Natural killer cell (primary cell): ENCODE results near the gene APOA5. TPM values are rescaled to one million over a fixed set of nuclear protein-coding genes. Genes with fewer than 3 reads are reported as not detected.

ENCODE experiments used
- ATAC-seq, 3 donors: fragments of 150-1000 bp in 2 of 3; fragments of 200-7000 bp in 1 of 3; cut with Tn5 transposase; 1 replicate in 1 of 3; 2 replicates in 2 of 3; pipeline ENCODE4 v1.10.0; 2021; ENCODE audit warnings: mild to moderate bottlenecking in 2 of 3, moderate library complexity in 2 of 3
- DNase-seq, 2 donors: peaks; one replicate each; pipeline versions ENCODE4 v3.0.0 to v3.0.0-alpha.2; 2013 to 2021; ENCODE audit warnings: mixed read lengths in 1 of 2
- H3K27ac ChIP-seq: one replicate; pipeline ENCODE4 v1.5.1; 2013; ENCODE audit warnings: mild to moderate bottlenecking, low read length
- H3K27me3 ChIP-seq: one replicate; pipeline ENCODE4 v1.6.1; 2013; ENCODE audit warnings: low read length; ENCODE audit not compliant: control insufficient read depth, insufficient read depth
- H3K36me3 ChIP-seq: one replicate; pipeline ENCODE4 v1.6.1; 2013; ENCODE audit warnings: low read length; ENCODE audit not compliant: control insufficient read depth, insufficient read depth
- H3K4me1 ChIP-seq: one replicate; pipeline ENCODE4 v1.6.1; 2013; ENCODE audit warnings: low read length; ENCODE audit not compliant: control insufficient read depth, insufficient read depth
- H3K4me3 ChIP-seq: one replicate; pipeline ENCODE4 v1.5.1; 2013; ENCODE audit warnings: low read length
- H3K9me3 ChIP-seq: one replicate; pipeline ENCODE4 v1.6.1; 2013; ENCODE audit warnings: low read length; ENCODE audit not compliant: control insufficient read depth, insufficient read depth
- H3K27ac Mint-ChIP-seq, 2 donors: one replicate each; pipeline ENCODE4 v1.8.0; 2022; ENCODE audit warnings: mild to moderate bottlenecking in 2 of 2, mixed read lengths in 2 of 2, moderate library complexity in 1 of 2
- H3K27me3 Mint-ChIP-seq, 2 donors: one replicate each; pipeline ENCODE4 v1.8.0; 2022; ENCODE audit warnings: low read depth in 2 of 2, mixed read lengths in 2 of 2
- H3K36me3 Mint-ChIP-seq: one replicate; pipeline ENCODE4 v1.8.0; 2022; ENCODE audit warnings: mixed read lengths
- H3K4me1 Mint-ChIP-seq, 2 donors: one replicate each; pipeline ENCODE4 v1.8.0; 2022; ENCODE audit warnings: mixed read lengths in 2 of 2
- H3K4me3 Mint-ChIP-seq: one replicate; pipeline ENCODE4 v1.8.0; 2022; ENCODE audit warnings: mild to moderate bottlenecking, moderate library complexity, mixed read lengths
- H3K9me3 Mint-ChIP-seq, 2 donors: one replicate each; pipeline ENCODE4 v1.8.0; 2022; ENCODE audit warnings: mixed read lengths in 2 of 2
- WGBS: methylation state at CpG from one replicate; pipeline ENCODE4 v1.1.7; 2013; ENCODE audit warnings: missing lambda C conversion rate; ENCODE audit not compliant: insufficient coverage; 5-methylcytosine and 5-hydroxymethylcytosine counted together
- intact Hi-C: fragments of 100-400 bp; cut with micrococcal nuclease; formaldehyde crosslinking; loops from one replicate; pipeline ENCODE4 v1.14.2; 2022
- total RNA-seq, 4 donors: library from RNA; stranded (reverse); fragments of 120-200 nt in 1 of 4; gene quantifications; one replicate each; pipeline versions ENCODE4 v1.2.3 to v1.2.4, GENCODE V29; 2013 to 2022
- TF ChIP-seq, protein P1 (sequence below): fragments of 200-600 bp; IDR thresholded peaks from one replicate; pipeline ENCODE4 v1.8.0; 2022; ENCODE audit warnings: antibody characterized with exemption

Gene APOA5
- total RNA-seq, 3 donors from 2014 or later (not counting 1 experiment from before 2014, with no cell fraction given), result not detected

DNA sequence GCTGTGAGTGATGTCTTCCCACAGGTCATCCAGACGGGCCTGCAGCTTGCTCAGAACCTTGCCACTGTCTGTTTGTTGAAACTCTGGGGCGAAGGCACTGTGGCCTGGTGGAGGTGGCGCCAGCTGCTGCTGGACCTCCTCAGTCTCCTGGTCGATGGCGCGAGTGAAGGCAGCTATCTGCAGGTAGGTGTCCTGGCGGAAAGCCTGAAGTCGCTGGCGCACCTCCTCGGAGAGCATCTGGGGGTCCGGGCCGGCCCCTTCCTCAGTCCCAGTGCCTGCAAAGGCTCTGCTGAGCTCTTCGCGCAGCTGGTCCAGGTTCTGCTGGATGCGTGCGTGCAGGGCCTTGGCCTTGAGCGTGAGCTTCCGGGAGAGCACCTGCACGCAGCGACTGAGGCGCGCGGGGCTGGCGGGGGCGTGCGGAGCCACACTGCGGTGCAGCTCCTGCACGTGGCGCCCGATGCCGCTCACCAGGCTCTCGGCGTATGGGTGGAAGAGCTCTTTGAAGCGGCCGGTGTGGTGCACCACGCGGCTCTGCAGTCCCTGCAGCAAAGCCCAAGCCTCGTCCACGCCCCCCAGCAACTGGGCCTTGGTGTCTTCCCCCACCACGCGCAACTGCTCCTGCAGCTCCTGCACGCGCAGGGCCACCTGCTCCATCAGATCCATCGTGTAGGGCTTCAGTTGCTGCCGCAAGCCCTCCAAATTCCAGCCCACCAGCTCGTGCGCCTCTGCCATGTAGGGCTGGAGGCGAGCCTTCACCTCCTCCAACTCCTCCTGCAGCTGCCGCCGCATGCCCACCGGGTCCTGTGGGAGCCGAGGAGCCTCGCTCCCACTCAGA lies 1.3 kb downstream of the APOA5 start:
- Histone ChIP-seq H3K27ac (no peak overlapping the region), H3K36me3 (peaks cover 14% of the 10 kb centered on the region), H3K27me3 (no peaks in the 10 kb centered on the region), H3K9me3 (no peaks in the 10 kb centered on the region), H3K4me1 (peaks cover 30% of the 10 kb centered on the region), H3K4me3 (no peak overlapping the region)
- intact Hi-C loops, result loop anchor here (1.0 to 5.0 kb wide), 3 partner anchors 46 to 316 kb away; no protein-coding TSS in a partner anchor
- Mint-ChIP-seq H3K36me3 (peaks cover 5% of the 10 kb centered on the region), H3K27ac (no peak overlapping the region), H3K9me3 (no peaks in the 10 kb centered on the region), H3K4me1 (peaks cover 22 to 35% of the 10 kb centered on the region in 2 donors), H3K4me3 (no peak overlapping the region), H3K27me3 (no peaks in the 10 kb centered on the region)
- DNase-seq, result no peak
- TF ChIP-seq, protein P1, sequence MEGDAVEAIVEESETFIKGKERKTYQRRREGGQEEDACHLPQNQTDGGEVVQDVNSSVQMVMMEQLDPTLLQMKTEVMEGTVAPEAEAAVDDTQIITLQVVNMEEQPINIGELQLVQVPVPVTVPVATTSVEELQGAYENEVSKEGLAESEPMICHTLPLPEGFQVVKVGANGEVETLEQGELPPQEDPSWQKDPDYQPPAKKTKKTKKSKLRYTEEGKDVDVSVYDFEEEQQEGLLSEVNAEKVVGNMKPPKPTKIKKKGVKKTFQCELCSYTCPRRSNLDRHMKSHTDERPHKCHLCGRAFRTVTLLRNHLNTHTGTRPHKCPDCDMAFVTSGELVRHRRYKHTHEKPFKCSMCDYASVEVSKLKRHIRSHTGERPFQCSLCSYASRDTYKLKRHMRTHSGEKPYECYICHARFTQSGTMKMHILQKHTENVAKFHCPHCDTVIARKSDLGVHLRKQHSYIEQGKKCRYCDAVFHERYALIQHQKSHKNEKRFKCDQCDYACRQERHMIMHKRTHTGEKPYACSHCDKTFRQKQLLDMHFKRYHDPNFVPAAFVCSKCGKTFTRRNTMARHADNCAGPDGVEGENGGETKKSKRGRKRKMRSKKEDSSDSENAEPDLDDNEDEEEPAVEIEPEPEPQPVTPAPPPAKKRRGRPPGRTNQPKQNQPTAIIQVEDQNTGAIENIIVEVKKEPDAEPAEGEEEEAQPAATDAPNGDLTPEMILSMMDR, result no peak
- ATAC-seq, result no peak
- WGBS, result 87% methylated on average over 53 of the region's 53 CpGs

DNA sequence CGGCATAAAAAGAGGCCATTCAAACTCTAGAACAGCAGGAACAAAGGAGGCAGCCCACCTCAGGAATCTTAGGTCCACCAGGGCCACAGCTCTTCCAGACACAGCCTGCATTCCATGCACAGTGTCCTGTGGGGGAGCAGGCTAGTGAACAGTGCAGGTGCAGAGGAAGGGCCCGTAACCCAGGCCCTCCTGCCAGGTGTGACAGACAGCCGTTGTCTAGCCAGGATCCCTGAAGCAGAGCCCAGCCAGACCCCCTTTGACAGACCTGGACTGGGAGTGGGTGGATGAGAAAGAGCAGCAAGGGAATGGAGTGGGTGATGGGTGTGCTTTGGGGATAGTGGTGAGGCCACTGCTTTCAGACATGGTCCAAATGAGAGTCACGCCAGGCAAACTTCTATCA lies 2.7 kb downstream of the APOA5 start:
- Histone ChIP-seq H3K27me3 (no peaks in the 10 kb centered on the region), H3K4me3 (no peak overlapping the region), H3K27ac (no peak overlapping the region), H3K4me1 (peaks cover 30% of the 10 kb centered on the region), H3K9me3 (no peaks in the 10 kb centered on the region), H3K36me3 (peaks cover 28% of the 10 kb centered on the region)
- peak overlapping the region; percentile 98 for H3K4me3 Mint-ChIP-seq
- H3K9me3 Mint-ChIP-seq, result no peaks in the 10 kb centered on the region
- no peaks in the 10 kb centered on the region for H3K27me3 Mint-ChIP-seq
- peaks cover 19% of the 10 kb centered on the region for H3K36me3 Mint-ChIP-seq
- 98% methylated on average over 3 of the region's 4 CpGs for WGBS
- DNase-seq (no peak), ATAC-seq (no peak)
- peaks cover 30 to 40% of the 10 kb centered on the region in 2 donors for H3K4me1 Mint-ChIP-seq
- TF ChIP-seq, protein P1, result no peak
- H3K27ac Mint-ChIP-seq, result peak overlapping the region; percentile 96 to 97
- intact Hi-C loops, result loop anchor here (2.0 kb wide), 1 partner anchor 438 kb away; no protein-coding TSS in a partner anchor

DNA sequence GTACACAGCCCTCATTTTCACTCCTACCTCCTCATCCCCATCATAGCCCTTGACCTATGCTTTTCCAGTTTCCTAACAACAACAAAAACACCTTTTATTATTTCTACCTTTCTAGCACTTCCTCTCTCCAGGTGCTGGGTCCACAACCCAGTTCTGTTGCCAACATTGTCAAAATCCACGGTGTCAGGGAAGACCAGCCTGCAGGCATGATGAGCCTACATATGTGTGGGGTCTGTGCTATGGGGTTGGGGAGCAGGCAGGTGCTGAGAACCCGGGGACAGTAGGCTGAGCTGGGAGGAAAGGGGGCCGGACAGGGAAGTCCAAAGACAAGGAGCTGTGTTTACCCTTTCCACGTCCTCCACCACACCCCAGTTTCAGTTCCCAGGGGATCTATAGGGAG lies 3.1 kb downstream of the APOA5 start:
- TF ChIP-seq, protein P1, result no peak
- Mint-ChIP-seq H3K27ac (peak overlapping the region; percentile 96 to 97), H3K9me3 (no peaks in the 10 kb centered on the region), H3K4me3 (peak overlapping the region; percentile 98), H3K27me3 (no peaks in the 10 kb centered on the region), H3K4me1 (peaks cover 30 to 41% of the 10 kb centered on the region in 2 donors), H3K36me3 (peaks cover 19% of the 10 kb centered on the region)
- Histone ChIP-seq H3K36me3 (peaks cover 33% of the 10 kb centered on the region), H3K9me3 (no peaks in the 10 kb centered on the region), H3K4me3 (peak overlapping the region; percentile 77), H3K4me1 (peaks cover 30% of the 10 kb centered on the region), H3K27ac (peak overlapping the region; percentile 84), H3K27me3 (no peaks in the 10 kb centered on the region)
- ATAC-seq, result no peak
- 69% methylated on average over 1 of the region's 4 CpGs for WGBS
- DNase-seq, result no peak
- intact Hi-C loops, result loop anchor here (2.0 kb wide), 1 partner anchor 438 kb away; no protein-coding TSS in a partner anchor
